SK-N-MC (cell line): ENCODE data around the gene MAPK9.
"Not testable (repeated sequence)": the region's sequence is repeated elsewhere in the genome, so short reads cannot be mapped to it uniquely, and the experiment has no call there.

ENCODE experiments used
- DNase-seq: peaks from one replicate; pipeline ENCODE4 v3.0.0-alpha.2; 2011; ENCODE audit warnings: low read depth, low spot score
- H3K27ac ChIP-seq: fragments of 200-600 bp; sonication (generic); 2 replicates; pipeline ENCODE4 v1.5.1; 2016; ENCODE audit warnings: mixed run types
- H3K36me3 ChIP-seq: fragments of 200-600 bp; sonication (generic); 2 replicates; pipeline ENCODE4 v1.6.1; 2017; ENCODE audit warnings: antibody characterized with exemption, low read length, mixed read lengths; ENCODE audit not compliant: insufficient read depth
- H3K4me3 ChIP-seq: fragments of 200-600 bp; sonication (generic); 2 replicates; pipeline ENCODE4 v1.5.1; 2016
- H3K9ac ChIP-seq: fragments of 200-600 bp; sonication (generic); 2 replicates; pipeline ENCODE4 v1.8.0; 2017; ENCODE audit warnings: mixed run types, mixed read lengths; ENCODE audit not compliant: insufficient read length
- H3K9me3 ChIP-seq: fragments of 200-600 bp; sonication (generic); 2 replicates; pipeline ENCODE4 v1.6.1; 2017; ENCODE audit warnings: low read depth, mild to moderate bottlenecking, antibody characterized with exemption, low read length, moderate library complexity, mixed read lengths
- EZH2 ChIP-seq: fragments of 200-600 bp; sonication (generic); IDR thresholded peaks from one replicate; pipeline ENCODE4 v1.6.1; 2017; ENCODE audit warnings: antibody characterized with exemption
- FOXP2 ChIP-seq: optimal IDR thresholded peaks from 2 replicates; pipeline ENCODE3; 2011; ENCODE audit warnings: mild to moderate bottlenecking, moderate library complexity; ENCODE audit not compliant: insufficient read depth; ENCODE audit errors: extremely low read length, control extremely low read depth
- POLR2AphosphoS5 ChIP-seq: IDR thresholded peaks from 2 replicates; pipeline ENCODE4 v1.6.1; 2012; ENCODE audit warnings: mild to moderate bottlenecking, low read depth, low read length, borderline replicate concordance

Gene MAPK9

GRCh38 chr5:180303226-180304015 is 11.5 kb upstream of the MAPK9 start:
- Histone ChIP-seq H3K9ac (no peak overlapping the region), H3K36me3 (no peaks in the 10 kb centered on the region), H3K4me3 (no peak overlapping the region), H3K27ac (no peak overlapping the region), H3K9me3 (no peaks in the 10 kb centered on the region)
- no peak for DNase-seq
- TF ChIP-seq EZH2: no peak
- TF ChIP-seq POLR2AphosphoS5: no peak
- no peak for TF ChIP-seq FOXP2

GRCh38 chr5:180302256-180302655 is 10.4 kb upstream of the MAPK9 start:
- Histone ChIP-seq H3K9ac (no peak overlapping the region), H3K9me3 (no peaks in the 10 kb centered on the region), H3K27ac (no peak overlapping the region), H3K36me3 (no peaks in the 10 kb centered on the region), H3K4me3 (no peak overlapping the region)
- TF ChIP-seq FOXP2 (no peak), POLR2AphosphoS5 (no peak), EZH2 (no peak)
- DNase-seq: no peak

- Histone ChIP-seq H3K27ac (no peak overlapping the region), H3K9me3 (no peaks in the 10 kb centered on the region), H3K9ac (no peak overlapping the region), H3K36me3 (no peaks in the 10 kb centered on the region), H3K4me3 (no peak overlapping the region)
- TF ChIP-seq POLR2AphosphoS5 (no peak), EZH2 (no peak), FOXP2 (no peak)
- DNase-seq: no peak
These were observed 9.4 kb upstream of the MAPK9 start for GRCh38 chr5:180301253-180301652.

GRCh38 chr5:180299526-180299925 is 7.6 kb upstream of the MAPK9 start:
- Histone ChIP-seq H3K27ac (no peak overlapping the region), H3K36me3 (no peaks in the 10 kb centered on the region)

GRCh38 chr5:180299014-180299413 is 7.1 kb upstream of the MAPK9 start:
- H3K27ac ChIP-seq, H3K4me3 ChIP-seq, H3K9ac ChIP-seq, DNase-seq, H3K36me3 ChIP-seq, H3K9me3 ChIP-seq: not testable (repeated sequence)

More at GRCh38 chr5:180299526-180299925, 7.6 kb upstream of the MAPK9 start:
- Histone ChIP-seq H3K9ac (no peak overlapping the region), H3K9me3 (no peaks in the 10 kb centered on the region), H3K4me3 (no peak overlapping the region)
- TF ChIP-seq FOXP2: no peak
- no peak for DNase-seq

- no peak overlapping the region for H3K4me3 ChIP-seq
- TF ChIP-seq POLR2AphosphoS5: no peak
- no peak for TF ChIP-seq FOXP2
- TF ChIP-seq EZH2: no peak
- no peaks in the 10 kb centered on the region for H3K36me3 ChIP-seq
- H3K9me3 ChIP-seq: no peaks in the 10 kb centered on the region
- H3K9ac ChIP-seq: no peak overlapping the region
- H3K27ac ChIP-seq: no peak overlapping the region
- no peak for DNase-seq
These were observed 5.9 kb upstream of the MAPK9 start for GRCh38 chr5:180297587-180298282.

GRCh38 chr5:180296771-180297170 is 4.9 kb upstream of the MAPK9 start:
- no peaks in the 10 kb centered on the region for H3K9me3 ChIP-seq
- no peak overlapping the region for H3K9ac ChIP-seq
- H3K27ac ChIP-seq: no peak overlapping the region
- DNase-seq: no peak
- H3K36me3 ChIP-seq: no peaks in the 10 kb centered on the region
- H3K4me3 ChIP-seq: no peak overlapping the region
- no peak for TF ChIP-seq FOXP2
- TF ChIP-seq EZH2: no peak
- TF ChIP-seq POLR2AphosphoS5: no peak

GRCh38 chr5:180294913-180295555 is 3.2 kb upstream of the MAPK9 start:
- Histone ChIP-seq H3K9ac (no peak overlapping the region), H3K27ac (no peak overlapping the region), H3K36me3 (no peaks in the 10 kb centered on the region), H3K9me3 (no peaks in the 10 kb centered on the region), H3K4me3 (no peak overlapping the region)
- DNase-seq: no peak
- TF ChIP-seq FOXP2 (no peak), POLR2AphosphoS5 (no peak), EZH2 (no peak)
